ENCODE measurements around the gene MCL1. TPM values are rescaled to one million over a fixed set of nuclear protein-coding genes. Genes with fewer than 3 reads are reported as not detected.
A peak's percentile ranks its signal among the peaks of the same experiment; 100 is the strongest.
"Not testable (repeated sequence)": the region's sequence is repeated elsewhere in the genome, so short reads cannot be mapped to it uniquely, and the experiment has no call there.

Gene MCL1
- total RNA-seq, 3 donors from 2014 or later (not counting 1 experiment from before 2014, with no cell fraction given), result 929 to 1,396 (median 938) TPM

DNA sequence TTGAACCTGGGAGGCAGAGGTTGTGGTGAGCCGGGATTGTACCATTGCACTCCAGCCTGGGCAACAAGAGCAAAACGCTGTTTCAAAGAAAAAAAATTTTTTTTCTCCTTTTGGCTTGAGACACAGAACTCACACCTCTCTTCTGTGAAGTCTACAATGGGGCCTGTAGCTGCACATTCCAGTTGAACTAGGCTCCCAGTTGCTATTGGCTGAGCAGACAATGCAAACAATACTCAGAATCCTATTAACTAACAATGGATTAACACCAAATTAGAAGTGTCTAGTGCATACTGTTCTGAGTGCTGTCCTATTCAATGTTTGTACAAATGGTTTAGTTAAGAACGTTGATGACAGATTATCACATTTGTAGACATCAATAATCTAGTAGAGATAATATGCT, 17.6 kb upstream of the MCL1 start:
- TF ChIP-seq, protein P1, sequence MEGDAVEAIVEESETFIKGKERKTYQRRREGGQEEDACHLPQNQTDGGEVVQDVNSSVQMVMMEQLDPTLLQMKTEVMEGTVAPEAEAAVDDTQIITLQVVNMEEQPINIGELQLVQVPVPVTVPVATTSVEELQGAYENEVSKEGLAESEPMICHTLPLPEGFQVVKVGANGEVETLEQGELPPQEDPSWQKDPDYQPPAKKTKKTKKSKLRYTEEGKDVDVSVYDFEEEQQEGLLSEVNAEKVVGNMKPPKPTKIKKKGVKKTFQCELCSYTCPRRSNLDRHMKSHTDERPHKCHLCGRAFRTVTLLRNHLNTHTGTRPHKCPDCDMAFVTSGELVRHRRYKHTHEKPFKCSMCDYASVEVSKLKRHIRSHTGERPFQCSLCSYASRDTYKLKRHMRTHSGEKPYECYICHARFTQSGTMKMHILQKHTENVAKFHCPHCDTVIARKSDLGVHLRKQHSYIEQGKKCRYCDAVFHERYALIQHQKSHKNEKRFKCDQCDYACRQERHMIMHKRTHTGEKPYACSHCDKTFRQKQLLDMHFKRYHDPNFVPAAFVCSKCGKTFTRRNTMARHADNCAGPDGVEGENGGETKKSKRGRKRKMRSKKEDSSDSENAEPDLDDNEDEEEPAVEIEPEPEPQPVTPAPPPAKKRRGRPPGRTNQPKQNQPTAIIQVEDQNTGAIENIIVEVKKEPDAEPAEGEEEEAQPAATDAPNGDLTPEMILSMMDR (IDR thresholded peaks at IDR 0.05), result no peak
- Histone ChIP-seq H3K36me3 (ENCODE audit: control insufficient read depth, insufficient read depth, low read length) (no peaks in the 10 kb centered on the region), H3K4me3 (ENCODE audit: low read length) (no peak overlapping the region), H3K9me3 (ENCODE audit: control insufficient read depth, insufficient read depth, low read length) (no peaks in the 10 kb centered on the region), H3K27ac (ENCODE audit: low read length) (no peak overlapping the region), H3K27me3 (ENCODE audit: control insufficient read depth, insufficient read depth, low read length) (no peaks in the 10 kb centered on the region), H3K4me1 (ENCODE audit: control insufficient read depth, insufficient read depth, low read length) (no peaks in the 10 kb centered on the region)
- intact Hi-C loops (cut with micrococcal nuclease), result no loop called here
- Mint-ChIP-seq H3K9me3 (no peaks in the 10 kb centered on the region), H3K4me3 (no peak overlapping the region), H3K27me3 (ENCODE audit: low read depth in 2 of 2) (no peaks in the 10 kb centered on the region), H3K4me1 (peaks cover 0 to 6% of the 10 kb centered on the region in 2 donors), H3K27ac (no peak overlapping the region), H3K36me3 (no peaks in the 10 kb centered on the region)
- DNase-seq (no peak), ATAC-seq (no peak)
- whole genome bisulfite sequencing (ENCODE audit: insufficient coverage), result 93% methylated on average over 3 of the region's 3 CpGs

- no peaks in the 10 kb centered on the region for H3K9me3 ChIP-seq (ENCODE audit: control insufficient read depth, insufficient read depth, low read length)
- Mint-ChIP-seq H3K4me3 (no peak overlapping the region), H3K4me1 (peaks cover 0 to 6% of the 10 kb centered on the region in 2 donors), H3K36me3 (no peaks in the 10 kb centered on the region), H3K27me3 (ENCODE audit: low read depth in 2 of 2) (no peaks in the 10 kb centered on the region), H3K9me3 (no peaks in the 10 kb centered on the region), H3K27ac (no peak overlapping the region)
- no peaks in the 10 kb centered on the region for H3K4me1 ChIP-seq (ENCODE audit: control insufficient read depth, insufficient read depth, low read length)
- ATAC-seq (no peak), DNase-seq (no peak)
- TF ChIP-seq, protein P1 (IDR thresholded peaks at IDR 0.05), result no peak
- H3K36me3 ChIP-seq (ENCODE audit: control insufficient read depth, insufficient read depth, low read length), result no peaks in the 10 kb centered on the region
- no peaks in the 10 kb centered on the region for H3K27me3 ChIP-seq (ENCODE audit: control insufficient read depth, insufficient read depth, low read length)
- 87% methylated on average over 6 of the region's 7 CpGs for WGBS (ENCODE audit: insufficient coverage)
- H3K27ac ChIP-seq (ENCODE audit: low read length), result no peak overlapping the region
- intact Hi-C loops (cut with micrococcal nuclease), result no loop called here
- no peak overlapping the region for H3K4me3 ChIP-seq (ENCODE audit: low read length)
Observed at GRCh38 chr1:150596095-150596892, 16.9 kb upstream of the MCL1 start.

GRCh38 chr1:150582371-150582770, 3.0 kb upstream of the MCL1 start:
- WGBS (ENCODE audit: insufficient coverage), result 97% methylated on average over 2 of the region's 2 CpGs
- intact Hi-C loops (cut with micrococcal nuclease), result no loop called here
- no peaks in the 10 kb centered on the region for H3K9me3 ChIP-seq (ENCODE audit: control insufficient read depth, insufficient read depth, low read length)
- H3K27ac ChIP-seq (ENCODE audit: low read length), result no peak overlapping the region
- no peaks in the 10 kb centered on the region for H3K27me3 Mint-ChIP-seq (ENCODE audit: low read depth in 2 of 2)
- H3K4me3 ChIP-seq (ENCODE audit: low read length), result no peak overlapping the region
- H3K36me3 ChIP-seq (ENCODE audit: control insufficient read depth, insufficient read depth, low read length), result peaks cover 14% of the 10 kb centered on the region
- TF ChIP-seq, protein P1 (IDR thresholded peaks at IDR 0.05), result no peak
- H3K27me3 ChIP-seq (ENCODE audit: control insufficient read depth, insufficient read depth, low read length), result no peaks in the 10 kb centered on the region
- DNase-seq, result no peak
- no peak for ATAC-seq
- H3K9me3 Mint-ChIP-seq, result no peaks in the 10 kb centered on the region
- peak overlapping the region in 1 of 2 donors; percentile 4 for H3K27ac Mint-ChIP-seq
- peaks cover 26 to 27% of the 10 kb centered on the region in 2 donors for H3K4me1 Mint-ChIP-seq
- peaks cover 12% of the 10 kb centered on the region for H3K36me3 Mint-ChIP-seq
- H3K4me3 Mint-ChIP-seq, result no peak overlapping the region
- H3K4me1 ChIP-seq (ENCODE audit: control insufficient read depth, insufficient read depth, low read length), result peaks cover 9% of the 10 kb centered on the region

- H3K27me3 ChIP-seq (ENCODE audit: control insufficient read depth, insufficient read depth, low read length); H3K9me3 Mint-ChIP-seq; H3K27me3 Mint-ChIP-seq (ENCODE audit: low read depth in 2 of 2); H3K9me3 ChIP-seq (ENCODE audit: control insufficient read depth, insufficient read depth, low read length); H3K27ac ChIP-seq (ENCODE audit: low read length); H3K4me3 ChIP-seq (ENCODE audit: low read length); ATAC-seq; H3K4me1 ChIP-seq (ENCODE audit: control insufficient read depth, insufficient read depth, low read length); DNase-seq; intact Hi-C loops (cut with micrococcal nuclease); H3K4me3 Mint-ChIP-seq: not testable (repeated sequence)
- H3K27ac Mint-ChIP-seq, result peak overlapping the region in 1 of 2 donors; percentile 4
- H3K4me1 Mint-ChIP-seq, result peaks cover 30 to 31% of the 10 kb centered on the region in 2 donors
- peaks cover 16% of the 10 kb centered on the region for H3K36me3 Mint-ChIP-seq
- 98% methylated on average over 14 of the region's 14 CpGs for WGBS (ENCODE audit: insufficient coverage)
- peaks cover 18% of the 10 kb centered on the region for H3K36me3 ChIP-seq (ENCODE audit: control insufficient read depth, insufficient read depth, low read length)
Observed at GRCh38 chr1:150581962-150582361, 2.6 kb upstream of the MCL1 start.

- H3K27me3 Mint-ChIP-seq (ENCODE audit: low read depth in 2 of 2); ATAC-seq; H3K4me3 Mint-ChIP-seq; intact Hi-C loops (cut with micrococcal nuclease); H3K27ac ChIP-seq (ENCODE audit: low read length); H3K9me3 ChIP-seq (ENCODE audit: control insufficient read depth, insufficient read depth, low read length); H3K4me3 ChIP-seq (ENCODE audit: low read length); H3K4me1 ChIP-seq (ENCODE audit: control insufficient read depth, insufficient read depth, low read length); H3K27me3 ChIP-seq (ENCODE audit: control insufficient read depth, insufficient read depth, low read length); DNase-seq; H3K9me3 Mint-ChIP-seq: not testable (repeated sequence)
- Mint-ChIP-seq H3K27ac (peak overlapping the region in 1 of 2 donors; percentile 96), H3K4me1 (peaks cover 35 to 37% of the 10 kb centered on the region in 2 donors), H3K36me3 (peaks cover 21% of the 10 kb centered on the region)
- H3K36me3 ChIP-seq (ENCODE audit: control insufficient read depth, insufficient read depth, low read length), result peaks cover 23% of the 10 kb centered on the region
- 98% methylated on average over 7 of the region's 7 CpGs for WGBS (ENCODE audit: insufficient coverage)
Observed at GRCh38 chr1:150581437-150581836, 2.0 kb upstream of the MCL1 start.

DNA sequence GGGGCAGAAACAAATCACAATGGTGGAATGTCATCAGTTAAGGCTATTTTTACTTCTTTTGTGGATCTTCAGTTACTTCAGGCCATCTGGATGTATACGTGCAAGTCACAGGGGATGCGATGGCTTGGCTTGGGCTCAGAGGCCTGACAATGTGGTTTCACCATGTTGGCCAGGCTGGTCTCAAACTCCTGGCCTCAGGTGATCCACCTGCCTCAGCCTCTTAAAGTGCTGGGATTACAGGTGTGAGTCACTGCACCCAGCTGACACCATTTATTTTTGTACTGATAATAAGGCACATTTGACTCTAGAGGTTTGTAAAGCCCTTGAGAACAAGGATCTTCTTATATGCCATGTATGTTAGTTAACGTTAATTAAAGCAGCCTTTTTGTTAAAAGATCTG, 1.6 kb upstream of the MCL1 start:
- H3K27me3 ChIP-seq (ENCODE audit: control insufficient read depth, insufficient read depth, low read length); H3K4me3 ChIP-seq (ENCODE audit: low read length); H3K4me3 Mint-ChIP-seq; H3K27me3 Mint-ChIP-seq (ENCODE audit: low read depth in 2 of 2); H3K4me1 ChIP-seq (ENCODE audit: control insufficient read depth, insufficient read depth, low read length); ATAC-seq; H3K27ac ChIP-seq (ENCODE audit: low read length); DNase-seq; intact Hi-C loops (cut with micrococcal nuclease); H3K9me3 ChIP-seq (ENCODE audit: control insufficient read depth, insufficient read depth, low read length); H3K9me3 Mint-ChIP-seq: not testable (repeated sequence)
- H3K36me3 ChIP-seq (ENCODE audit: control insufficient read depth, insufficient read depth, low read length), result peaks cover 28% of the 10 kb centered on the region
- H3K36me3 Mint-ChIP-seq, result peaks cover 25% of the 10 kb centered on the region
- WGBS (ENCODE audit: insufficient coverage), result 98% methylated on average over 3 of the region's 3 CpGs
- peaks cover 40 to 41% of the 10 kb centered on the region in 2 donors for H3K4me1 Mint-ChIP-seq
- peak overlapping the region; percentile 96 to 99 for H3K27ac Mint-ChIP-seq
